ENCODE measurements around the gene SLC6A17.

The SLC6A17 gene

DNA sequence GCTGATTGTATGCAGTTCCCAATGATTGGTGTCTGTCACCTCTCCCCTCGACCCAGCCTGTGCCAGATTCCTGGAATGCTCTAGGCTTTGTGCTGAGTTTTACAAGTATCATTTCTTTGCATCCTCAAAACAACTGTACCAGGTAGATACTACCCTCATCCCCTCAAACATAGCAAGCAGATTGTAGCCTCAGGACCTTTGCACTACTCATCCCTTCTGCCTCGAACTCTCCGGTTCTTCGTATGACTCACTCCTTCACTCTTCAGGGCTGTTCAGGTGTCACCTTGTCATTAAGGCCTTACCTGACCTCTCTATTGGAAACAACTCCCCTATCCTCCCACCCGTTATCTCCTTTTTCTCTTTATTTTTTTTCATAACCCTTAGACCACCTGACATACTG, 67.8 kb downstream of the SLC6A17 start:
- Histone ChIP-seq H3K9ac (ENCODE audit: low read length) (no peak overlapping the region), H2AFZ (ENCODE audit: low read depth, low read length) (no peak overlapping the region), H3K4me2 (ENCODE audit: low read length) (no peak overlapping the region), H3K36me3 (replicated peaks; ENCODE audit: low read depth, low read length) (no peaks in the 10 kb centered on the region), H3K27me3 (ENCODE audit: low read depth, low read length) (no peaks in the 10 kb centered on the region), H4K20me1 (ENCODE audit: insufficient read depth, low read length) (no peaks in the 10 kb centered on the region), H3K27ac (ENCODE audit: low read length) (no peak overlapping the region), H3K9me3 (ENCODE audit: insufficient read depth, low read length) (no peaks in the 10 kb centered on the region), H3K79me2 (ENCODE audit: low read length) (no peaks in the 10 kb centered on the region), H3K4me3 (ENCODE audit: low read length) (no peak overlapping the region), H3K4me1 (ENCODE audit: low read length) (peaks cover 23% of the 10 kb centered on the region)
- TF ChIP-seq EZH2phosphoT487 (IDR thresholded peaks at IDR 0.05; ENCODE audit: low read depth) = no peak
- TF ChIP-seq, protein P1, sequence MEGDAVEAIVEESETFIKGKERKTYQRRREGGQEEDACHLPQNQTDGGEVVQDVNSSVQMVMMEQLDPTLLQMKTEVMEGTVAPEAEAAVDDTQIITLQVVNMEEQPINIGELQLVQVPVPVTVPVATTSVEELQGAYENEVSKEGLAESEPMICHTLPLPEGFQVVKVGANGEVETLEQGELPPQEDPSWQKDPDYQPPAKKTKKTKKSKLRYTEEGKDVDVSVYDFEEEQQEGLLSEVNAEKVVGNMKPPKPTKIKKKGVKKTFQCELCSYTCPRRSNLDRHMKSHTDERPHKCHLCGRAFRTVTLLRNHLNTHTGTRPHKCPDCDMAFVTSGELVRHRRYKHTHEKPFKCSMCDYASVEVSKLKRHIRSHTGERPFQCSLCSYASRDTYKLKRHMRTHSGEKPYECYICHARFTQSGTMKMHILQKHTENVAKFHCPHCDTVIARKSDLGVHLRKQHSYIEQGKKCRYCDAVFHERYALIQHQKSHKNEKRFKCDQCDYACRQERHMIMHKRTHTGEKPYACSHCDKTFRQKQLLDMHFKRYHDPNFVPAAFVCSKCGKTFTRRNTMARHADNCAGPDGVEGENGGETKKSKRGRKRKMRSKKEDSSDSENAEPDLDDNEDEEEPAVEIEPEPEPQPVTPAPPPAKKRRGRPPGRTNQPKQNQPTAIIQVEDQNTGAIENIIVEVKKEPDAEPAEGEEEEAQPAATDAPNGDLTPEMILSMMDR (IDR thresholded peaks at IDR 0.05; ENCODE audit: low read depth, low read length) = no peak

DNA sequence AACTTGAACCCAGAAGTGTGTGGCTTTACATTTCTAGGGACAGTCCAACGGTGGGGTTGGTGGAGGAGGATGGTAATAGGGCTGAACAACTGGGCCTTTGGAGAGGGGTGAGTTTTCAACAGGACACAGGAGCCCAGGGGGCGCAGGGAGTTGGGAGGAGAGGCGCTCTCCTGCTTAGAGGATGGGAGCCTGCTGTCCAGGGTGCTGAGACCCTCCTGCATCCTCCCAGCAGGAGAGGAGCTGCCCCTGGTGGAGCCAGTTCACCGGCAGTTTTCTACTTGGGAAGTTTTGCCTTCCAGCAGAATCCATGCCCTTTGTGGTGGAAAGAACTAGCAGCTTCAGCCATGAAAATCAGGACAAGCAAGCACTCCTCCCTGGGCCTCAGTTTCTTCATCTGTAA, 68.4 kb downstream of the SLC6A17 start:
- no peak for TF ChIP-seq EZH2phosphoT487 (IDR thresholded peaks at IDR 0.05; ENCODE audit: low read depth)
- TF ChIP-seq, protein P1 (IDR thresholded peaks at IDR 0.05; ENCODE audit: low read depth, low read length) = no peak
- H3K79me2 ChIP-seq (ENCODE audit: low read length) = no peaks in the 10 kb centered on the region
- H3K4me2 ChIP-seq (ENCODE audit: low read length) = no peak overlapping the region
- H3K27ac ChIP-seq (ENCODE audit: low read length) = no peak overlapping the region
- H3K9me3 ChIP-seq (ENCODE audit: insufficient read depth, low read length) = no peaks in the 10 kb centered on the region
- no peaks in the 10 kb centered on the region for H4K20me1 ChIP-seq (ENCODE audit: insufficient read depth, low read length)
- H3K4me1 ChIP-seq (ENCODE audit: low read length) = peaks cover 23% of the 10 kb centered on the region
- H2AFZ ChIP-seq (ENCODE audit: low read depth, low read length) = no peak overlapping the region
- H3K4me3 ChIP-seq (ENCODE audit: low read length) = no peak overlapping the region
- H3K9ac ChIP-seq (ENCODE audit: low read length) = no peak overlapping the region
- H3K27me3 ChIP-seq (ENCODE audit: low read depth, low read length) = no peaks in the 10 kb centered on the region
- H3K36me3 ChIP-seq (replicated peaks; ENCODE audit: low read depth, low read length) = no peaks in the 10 kb centered on the region

DNA sequence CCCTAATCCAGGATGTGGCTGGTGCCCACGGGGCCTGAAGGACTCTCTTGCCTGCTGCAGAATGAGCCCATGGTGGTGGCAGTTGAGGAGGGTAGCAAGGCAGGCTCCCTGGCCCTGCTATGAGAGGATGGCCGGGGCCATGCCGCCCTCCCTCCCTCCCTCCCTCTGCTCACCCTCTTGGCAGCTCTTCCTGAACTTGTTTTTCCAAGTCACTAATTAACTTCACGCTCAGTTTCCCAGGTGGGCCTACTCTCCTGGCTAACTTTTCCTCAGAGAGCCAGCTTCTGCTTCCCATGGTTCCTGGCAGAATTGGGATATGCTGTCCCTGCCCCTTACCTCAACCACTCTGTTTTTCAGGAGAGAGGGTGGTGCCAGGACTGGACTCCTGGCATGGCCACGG, 70.0 kb downstream of the SLC6A17 start:
- Histone ChIP-seq H3K27me3 (ENCODE audit: low read depth, low read length) (no peaks in the 10 kb centered on the region), H2AFZ (ENCODE audit: low read depth, low read length) (no peak overlapping the region), H3K36me3 (replicated peaks; ENCODE audit: low read depth, low read length) (no peaks in the 10 kb centered on the region), H3K4me3 (ENCODE audit: low read length) (no peak overlapping the region), H3K9me3 (ENCODE audit: insufficient read depth, low read length) (no peaks in the 10 kb centered on the region), H3K79me2 (ENCODE audit: low read length) (no peaks in the 10 kb centered on the region), H3K4me2 (ENCODE audit: low read length) (no peak overlapping the region), H3K9ac (ENCODE audit: low read length) (no peak overlapping the region), H3K4me1 (ENCODE audit: low read length) (peaks cover 23% of the 10 kb centered on the region), H4K20me1 (ENCODE audit: insufficient read depth, low read length) (no peaks in the 10 kb centered on the region), H3K27ac (ENCODE audit: low read length) (no peak overlapping the region)
- no peak for TF ChIP-seq EZH2phosphoT487 (IDR thresholded peaks at IDR 0.05; ENCODE audit: low read depth)
- TF ChIP-seq, protein P1 (IDR thresholded peaks at IDR 0.05; ENCODE audit: low read depth, low read length) = no peak

- no peak overlapping the region for H3K4me3 ChIP-seq (ENCODE audit: low read length)
- no peak overlapping the region for H3K9ac ChIP-seq (ENCODE audit: low read length)
- H2AFZ ChIP-seq (ENCODE audit: low read depth, low read length) = no peak overlapping the region
- no peaks in the 10 kb centered on the region for H3K27me3 ChIP-seq (ENCODE audit: low read depth, low read length)
- H3K4me2 ChIP-seq (ENCODE audit: low read length) = no peak overlapping the region
- H3K27ac ChIP-seq (ENCODE audit: low read length) = no peak overlapping the region
- H3K4me1 ChIP-seq (ENCODE audit: low read length) = peaks cover 19% of the 10 kb centered on the region
- TF ChIP-seq EZH2phosphoT487 (IDR thresholded peaks at IDR 0.05; ENCODE audit: low read depth) = no peak
- TF ChIP-seq, protein P1 (IDR thresholded peaks at IDR 0.05; ENCODE audit: low read depth, low read length) = no peak
- no peaks in the 10 kb centered on the region for H4K20me1 ChIP-seq (ENCODE audit: insufficient read depth, low read length)
- no peaks in the 10 kb centered on the region for H3K9me3 ChIP-seq (ENCODE audit: insufficient read depth, low read length)
- H3K36me3 ChIP-seq (replicated peaks; ENCODE audit: low read depth, low read length) = no peaks in the 10 kb centered on the region
- H3K79me2 ChIP-seq (ENCODE audit: low read length) = no peaks in the 10 kb centered on the region
These were observed 70.8 kb downstream of the SLC6A17 start for GRCh38 chr1:110221119-110221518.
